Caki2 (cell line): Measurements from ENCODE around the gene ZNRF4. TPM values are rescaled to one million over a fixed set of nuclear protein-coding genes. Genes with fewer than 3 reads are reported as not detected.
A peak's percentile ranks its signal among the peaks of the same experiment; 100 is the strongest.
"Not testable (repeated sequence)": the region's sequence is repeated elsewhere in the genome, so short reads cannot be mapped to it uniquely, and the experiment has no call there.

Experiments used
- DNase-seq: peaks from one replicate; pipeline ENCODE4 v3.0.0-alpha.2; 2015; ENCODE audit warnings: low read depth
- in situ Hi-C: cut with HindIII; loops from 2 replicates; pipeline ENCODE4 v1.10.0; 2016; ENCODE audit warnings: low sequenced_read_pairs, low pct_unique_long_range_greater_than_20kb, mixed read lengths
- total RNA-seq: library from RNA; depleted of rRNA; stranded (reverse); fragments of >200 nt; shearing (Covaris generic); gene quantifications from 2 replicates; pipeline ENCODE4 v1.2.3, GENCODE V29; 2014; ENCODE audit warnings: low replicate concordance

Gene ZNRF4
- total RNA-seq, 1 experiment from 2014 or later = not detected

- DNase-seq = no peak
- in situ Hi-C loops = no loop called here
Observed at GRCh38 chr19:5459360-5459759, 4.1 kb downstream of the ZNRF4 start.

- in situ Hi-C loops = no loop called here
- no peak for DNase-seq
Observed at GRCh38 chr19:5460748-5461147, 5.5 kb downstream of the ZNRF4 start.

- in situ Hi-C loops = no loop called here
- no peak for DNase-seq
Observed at GRCh38 chr19:5463959-5464358, 8.7 kb downstream of the ZNRF4 start.

GRCh38 chr19:5466072-5466471 is 10.9 kb downstream of the ZNRF4 start:
- no peak for DNase-seq
- in situ Hi-C loops = no loop called here

GRCh38 chr19:5466814-5467291 is 11.6 kb downstream of the ZNRF4 start:
- DNase-seq = no peak
- in situ Hi-C loops = no loop called here

GRCh38 chr19:5470264-5470671 is 15.1 kb downstream of the ZNRF4 start:
- in situ Hi-C loops = no loop called here

GRCh38 chr19:5472286-5472685 is 17.1 kb downstream of the ZNRF4 start:
- in situ Hi-C loops = no loop called here
- DNase-seq = no peak

More at GRCh38 chr19:5470264-5470671, 15.1 kb downstream of the ZNRF4 start:
- peak; percentile 37 for DNase-seq

- in situ Hi-C loops = no loop called here
Observed at GRCh38 chr19:5473646-5474045, 18.4 kb downstream of the ZNRF4 start.

GRCh38 chr19:5477451-5478215 is 22.4 kb downstream of the ZNRF4 start:
- in situ Hi-C loops = no loop called here
- DNase-seq = no peak

More at GRCh38 chr19:5473646-5474045, 18.4 kb downstream of the ZNRF4 start:
- no peak for DNase-seq

- DNase-seq = no peak
- in situ Hi-C loops = no loop called here
Observed at GRCh38 chr19:5478241-5478924, 23.2 kb downstream of the ZNRF4 start.

- DNase-seq = no peak
- in situ Hi-C loops = no loop called here
Observed at GRCh38 chr19:5478925-5479588, 23.8 kb downstream of the ZNRF4 start.

GRCh38 chr19:5479958-5480357 is 24.7 kb downstream of the ZNRF4 start:
- DNase-seq = no peak
- in situ Hi-C loops = no loop called here

- no peak for DNase-seq
- in situ Hi-C loops = no loop called here
Observed at GRCh38 chr19:5480427-5480836, 25.2 kb downstream of the ZNRF4 start.

- in situ Hi-C loops = no loop called here
- DNase-seq = no peak
Observed at GRCh38 chr19:5481957-5482356, 26.7 kb downstream of the ZNRF4 start.

GRCh38 chr19:5484398-5485285 is 29.4 kb downstream of the ZNRF4 start:
- in situ Hi-C loops = no loop called here

GRCh38 chr19:5485286-5485636 is 30.0 kb downstream of the ZNRF4 start:
- in situ Hi-C loops = no loop called here
- no peak for DNase-seq

More at GRCh38 chr19:5484398-5485285, 29.4 kb downstream of the ZNRF4 start:
- no peak for DNase-seq

- DNase-seq, in situ Hi-C loops: not testable (repeated sequence)
Observed at GRCh38 chr19:5485658-5486057, 30.4 kb downstream of the ZNRF4 start.

GRCh38 chr19:5487222-5487621 is 32.0 kb downstream of the ZNRF4 start:
- DNase-seq = no peak
- in situ Hi-C loops = no loop called here
